NCI-H1436 (cell line): ENCODE results near the gene GPRASP2.

ENCODE experiments used
- DNase-seq: peaks from one replicate; lab custom pipeline; 2025; lab: John Stamatoyannopoulos, UW

Gene GPRASP2

DNA sequence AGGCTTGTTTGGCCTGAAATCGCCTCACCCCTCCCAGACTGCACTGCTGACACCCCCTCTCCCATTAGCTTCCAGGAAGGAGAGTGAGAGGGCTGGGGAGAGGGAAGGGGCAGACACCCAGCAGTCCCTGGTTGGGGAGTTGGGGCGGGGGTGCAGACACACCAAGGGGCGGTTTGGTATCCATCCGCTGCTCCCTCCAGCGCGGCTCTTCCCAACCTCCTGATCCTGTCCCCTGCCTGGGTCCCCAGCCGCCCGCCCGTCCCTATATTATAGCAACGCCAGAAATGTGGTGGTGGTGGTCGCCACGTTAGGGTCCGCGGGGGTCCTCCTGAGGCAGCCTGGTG, 33.2 kb downstream of the GPRASP2 start:
- no peak for DNase-seq

DNA sequence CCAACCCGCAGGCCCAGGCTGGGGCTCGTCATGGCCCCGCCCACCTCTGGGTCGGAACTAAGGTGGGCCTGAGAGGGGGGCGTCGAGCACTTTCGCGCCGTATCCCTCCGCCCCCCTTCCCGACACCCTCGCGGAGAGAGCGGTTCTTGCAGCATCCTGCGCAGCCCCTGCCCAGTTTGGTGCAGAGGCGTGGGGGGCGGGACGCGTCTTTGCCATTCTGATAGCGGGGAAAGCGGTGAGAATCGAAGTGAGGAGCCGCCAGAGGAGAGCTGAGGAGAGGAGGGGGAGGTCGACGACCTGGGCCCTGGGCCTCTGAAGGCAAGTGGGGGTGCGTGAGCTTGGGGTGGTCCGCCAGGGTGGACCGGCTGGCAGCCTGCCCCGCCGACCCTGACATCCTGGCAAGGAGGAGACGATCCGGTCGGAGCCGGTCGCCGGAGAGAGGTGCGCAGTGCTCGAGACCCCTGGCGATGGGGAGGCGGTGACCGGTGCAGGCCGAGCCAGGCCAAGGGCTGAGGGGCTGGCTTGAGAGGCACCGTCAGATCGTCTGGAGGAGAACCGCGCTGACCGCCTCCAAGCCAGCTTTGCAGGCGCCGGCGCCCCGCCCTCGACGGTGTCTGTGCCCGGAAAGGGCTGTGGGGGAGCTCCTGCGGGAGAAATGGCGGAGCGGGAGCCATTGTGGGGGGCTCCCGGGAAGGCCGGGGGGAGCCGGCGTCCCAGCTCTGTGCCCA, 33.8 kb downstream of the GPRASP2 start:
- DNase-seq: no peak

DNA sequence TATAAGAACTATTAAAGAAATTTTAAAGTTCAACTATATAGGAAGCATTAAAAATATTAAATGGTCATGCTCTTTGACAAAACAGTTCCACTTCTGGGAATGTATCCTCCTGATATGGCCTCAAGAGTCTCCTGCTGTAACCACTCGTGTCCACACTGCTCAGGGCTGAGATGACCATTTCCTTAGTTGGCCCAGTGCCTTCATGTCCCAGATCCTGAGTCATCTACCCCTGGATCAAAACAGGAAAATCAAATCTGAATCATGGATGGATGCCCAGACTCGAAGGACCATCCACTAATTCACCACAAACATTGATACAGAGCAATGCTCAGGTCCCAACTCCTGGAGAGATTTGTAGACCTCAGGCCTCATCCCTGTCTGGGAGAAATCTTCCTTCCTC, 53.0 kb downstream of the GPRASP2 start:
- DNase-seq: no peak

DNA sequence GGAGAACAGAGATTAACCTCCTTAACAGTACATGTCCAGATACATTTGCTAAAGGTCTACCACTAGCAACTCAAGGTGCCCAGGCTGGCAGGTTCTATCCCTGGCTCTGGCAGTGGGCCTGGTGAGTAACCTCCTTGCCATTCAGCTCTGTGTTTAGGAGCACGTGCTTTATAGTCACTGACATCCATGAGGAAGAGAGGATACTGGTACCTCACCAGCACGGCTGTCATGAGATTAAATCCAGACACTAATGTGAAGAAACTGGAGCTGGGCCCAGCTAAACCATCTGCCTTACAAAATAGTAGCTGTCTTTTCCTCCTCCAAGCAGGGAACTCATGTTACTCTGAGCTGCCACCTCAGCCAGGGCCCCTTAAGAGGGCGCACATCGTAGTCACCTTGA, 53.6 kb downstream of the GPRASP2 start:
- DNase-seq: no peak

DNA sequence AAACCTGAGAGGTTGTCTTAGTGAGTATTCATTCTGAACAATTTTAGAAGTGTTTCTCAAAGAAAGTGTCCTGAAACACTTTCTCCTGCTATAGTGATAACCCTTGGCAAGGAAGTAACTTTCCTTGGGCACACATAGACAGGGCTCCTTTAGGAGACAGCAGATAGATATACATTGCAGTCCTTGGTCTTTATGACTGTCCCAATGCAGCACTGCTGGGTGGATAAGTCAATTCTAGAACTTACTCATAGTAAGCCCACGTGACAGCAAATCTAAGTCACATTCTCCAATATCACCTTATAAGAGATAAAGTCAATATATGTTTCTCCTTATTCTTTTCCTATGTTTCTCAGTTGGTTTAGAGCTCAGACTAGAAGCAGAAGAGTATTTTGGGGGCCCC, 55.0 kb downstream of the GPRASP2 start:
- DNase-seq: no peak
